ENCODE data around the gene SLC7A6.
"Not testable (repeated sequence)": the region's sequence is repeated elsewhere in the genome, so short reads cannot be mapped to it uniquely, and the experiment has no call there.

SLC7A6 gene

GRCh38 chr16:68287276-68288251 is 23.2 kb downstream of the SLC7A6 start:
- peak overlapping the region; percentile 70 for H3K27ac ChIP-seq (ENCODE audit: low read depth, low read length, poor library complexity, severe bottlenecking)
- H3K4me1 ChIP-seq (ENCODE audit: insufficient read depth, low read length, severe bottlenecking): peaks cover 66% of the 10 kb centered on the region

GRCh38 chr16:68288252-68288650 is 23.9 kb downstream of the SLC7A6 start:
- H3K27ac ChIP-seq (ENCODE audit: low read depth, low read length, poor library complexity, severe bottlenecking): peak overlapping the region; percentile 70
- no peaks in the 10 kb centered on the region for H4K20me1 ChIP-seq (ENCODE audit: insufficient read depth, low read length)
- H3K27me3 ChIP-seq (ENCODE audit: insufficient read depth, low read length): no peaks in the 10 kb centered on the region
- H3K9me3 ChIP-seq (ENCODE audit: low read length): no peaks in the 10 kb centered on the region
- no peak overlapping the region for H2AFZ ChIP-seq (ENCODE audit: low read length)
- H3K9ac ChIP-seq (ENCODE audit: low read length): no peak overlapping the region
- H3K79me2 ChIP-seq (ENCODE audit: insufficient read depth, low read length): peaks cover 5% of the 10 kb centered on the region; the same call in 1 of the 2 replicates
- no peak for TF ChIP-seq CTCF (IDR thresholded peaks at IDR 0.05; ENCODE audit: low read length)
- TF ChIP-seq EZH2 (IDR thresholded peaks at IDR 0.05; ENCODE audit: borderline replicate concordance, low read length): no peak
- peaks cover 65% of the 10 kb centered on the region for H3K36me3 ChIP-seq (ENCODE audit: insufficient read depth, low read length)
- H3K4me3 ChIP-seq (ENCODE audit: low read depth, low read length, poor library complexity, severe bottlenecking): no peak overlapping the region
- H3K9me2 ChIP-seq (ENCODE audit: low read depth, low read length): no peaks in the 10 kb centered on the region
- peaks cover 13% of the 10 kb centered on the region; the same call in 1 of the 2 replicates for H3F3A ChIP-seq (ENCODE audit: insufficient read depth, low read length)
- H3K4me1 ChIP-seq (ENCODE audit: insufficient read depth, low read length, severe bottlenecking): peaks cover 59% of the 10 kb centered on the region
- H3K4me2 ChIP-seq (ENCODE audit: low read length): no peak overlapping the region

More at GRCh38 chr16:68287276-68288251, 23.2 kb downstream of the SLC7A6 start:
- no peaks in the 10 kb centered on the region for H3K9me2 ChIP-seq (ENCODE audit: low read depth, low read length)
- H3F3A ChIP-seq (ENCODE audit: insufficient read depth, low read length): peaks cover 16% of the 10 kb centered on the region; the same call in 1 of the 2 replicates
- no peak overlapping the region for H2AFZ ChIP-seq (ENCODE audit: low read length)
- no peaks in the 10 kb centered on the region for H4K20me1 ChIP-seq (ENCODE audit: insufficient read depth, low read length)
- no peaks in the 10 kb centered on the region for H3K9me3 ChIP-seq (ENCODE audit: low read length)
- H3K9ac ChIP-seq (ENCODE audit: low read length): peak overlapping the region; percentile 20; the same call in 1 of the 2 replicates
- no peaks in the 10 kb centered on the region for H3K27me3 ChIP-seq (ENCODE audit: insufficient read depth, low read length)
- H3K36me3 ChIP-seq (ENCODE audit: insufficient read depth, low read length): peaks cover 65% of the 10 kb centered on the region
- H3K4me2 ChIP-seq (ENCODE audit: low read length): no peak overlapping the region; the same call in 1 of the 2 replicates
- no peak overlapping the region for H3K4me3 ChIP-seq (ENCODE audit: low read depth, low read length, poor library complexity, severe bottlenecking)
- TF ChIP-seq CTCF (IDR thresholded peaks at IDR 0.05; ENCODE audit: low read length): no peak
- no peak for TF ChIP-seq EZH2 (IDR thresholded peaks at IDR 0.05; ENCODE audit: borderline replicate concordance, low read length)
- H3K79me2 ChIP-seq (ENCODE audit: insufficient read depth, low read length): peaks cover 5% of the 10 kb centered on the region; the same call in 1 of the 2 replicates

- H3K27me3 ChIP-seq (ENCODE audit: insufficient read depth, low read length); H2AFZ ChIP-seq (ENCODE audit: low read length); H3K9me3 ChIP-seq (ENCODE audit: low read length); H3K79me2 ChIP-seq (ENCODE audit: insufficient read depth, low read length); H3K9ac ChIP-seq (ENCODE audit: low read length); H4K20me1 ChIP-seq (ENCODE audit: insufficient read depth, low read length); H3K4me3 ChIP-seq (ENCODE audit: low read depth, low read length, poor library complexity, severe bottlenecking); H3F3A ChIP-seq (ENCODE audit: insufficient read depth, low read length); H3K4me2 ChIP-seq (ENCODE audit: low read length); H3K9me2 ChIP-seq (ENCODE audit: low read depth, low read length): not testable (repeated sequence)
- peaks cover 66% of the 10 kb centered on the region for H3K36me3 ChIP-seq (ENCODE audit: insufficient read depth, low read length)
- H3K27ac ChIP-seq (ENCODE audit: low read depth, low read length, poor library complexity, severe bottlenecking): peak overlapping the region; percentile 34
- peaks cover 54% of the 10 kb centered on the region for H3K4me1 ChIP-seq (ENCODE audit: insufficient read depth, low read length, severe bottlenecking)
These were observed 24.5 kb downstream of the SLC7A6 start for GRCh38 chr16:68288796-68289195.

All from OCI-LY1 (cell line).